SU-DHL-6 (cell line): ENCODE measurements around the gene SNAP91.

Experiments
- CTCF ChIP-seq: fragments of 200-600 bp; sonication (generic); IDR thresholded peaks from one replicate; pipeline ENCODE4 v1.5.1; 2017; ENCODE audit warnings: antibody characterized with exemption, mild to moderate bottlenecking, low read length, moderate library complexity; ENCODE audit not compliant: insufficient read depth, poor library complexity, severe bottlenecking
- EZH2phosphoT487 ChIP-seq: fragments of 200-600 bp; sonication (generic), shearing (Covaris generic); conservative IDR thresholded peaks from 2 replicates; pipeline ENCODE4 v1.6.1; 2018; ENCODE audit warnings: mild to moderate bottlenecking, antibody characterized with exemption, low read length, moderate library complexity, mixed read lengths

- no peak for TF ChIP-seq CTCF
- no peak for TF ChIP-seq EZH2phosphoT487
Observed at GRCh38 chr6:83505356-83505755, 203.5 kb downstream of the SNAP91 start.
